Neural cell (in vitro differentiated cells): Measurements from ENCODE around the gene MBD5. TPM values are rescaled to one million over a fixed set of nuclear protein-coding genes. Genes with fewer than 3 reads are reported as not detected.

ENCODE experiments used
- H2AFZ ChIP-seq: fragments of 200-600, 300-800 bp; sonication (generic), shearing (Covaris generic); 2 replicates; pipeline ENCODE4 v1.6.0; 2014; ENCODE audit warnings: low read depth, mild to moderate bottlenecking, antibody characterized with exemption, low read length, moderate library complexity
- H3F3A ChIP-seq: fragments of 200-600 bp; shearing (Covaris generic); 2 replicates; pipeline ENCODE4 v1.6.1; 2016; ENCODE audit warnings: mild to moderate bottlenecking, moderate library complexity, mixed read lengths, antibody characterized with exemption, low read length; ENCODE audit not compliant: insufficient read depth, poor library complexity, severe bottlenecking
- H3K27ac ChIP-seq: fragments of 200-600, 300-800 bp; sonication (generic), shearing (Covaris generic); 2 replicates; pipeline ENCODE4 v1.5.1; 2014; ENCODE audit warnings: mild to moderate bottlenecking, low read length, moderate library complexity
- H3K27me3 ChIP-seq: fragments of 300-800, 200-600 bp; sonication (generic), shearing (Covaris generic); 2 replicates; pipeline ENCODE4 v1.6.0; 2014; ENCODE audit warnings: mild to moderate bottlenecking, low read depth, low read length, moderate library complexity; ENCODE audit not compliant: insufficient read depth
- H3K36me3 ChIP-seq: fragments of 300-800, 200-600 bp; sonication (generic), shearing (Covaris generic); 2 replicates; pipeline ENCODE4 v1.5.1; 2014; ENCODE audit warnings: mild to moderate bottlenecking, antibody characterized with exemption, low read length, moderate library complexity; ENCODE audit not compliant: insufficient read depth
- H3K4me2 ChIP-seq: fragments of 300-800, 200-600 bp; sonication (generic), shearing (Covaris generic); 2 replicates; pipeline ENCODE4 v1.6.0; 2014; ENCODE audit warnings: mild to moderate bottlenecking, low read length
- H3K4me3 ChIP-seq: fragments of 300-800, 200-600 bp; sonication (generic), shearing (Covaris generic); 2 replicates; pipeline ENCODE4 v1.5.1; 2014; ENCODE audit warnings: mild to moderate bottlenecking, low read length, moderate library complexity
- H3K79me2 ChIP-seq: fragments of 200-600 bp; shearing (Covaris generic); replicated peaks from 2 replicates; pipeline ENCODE4 v1.6.0; 2014; ENCODE audit warnings: mild to moderate bottlenecking, low read length, moderate library complexity; ENCODE audit not compliant: insufficient read depth
- H3K9ac ChIP-seq: fragments of 300-800, 200-600 bp; sonication (generic), shearing (Covaris generic); 2 replicates; pipeline ENCODE4 v1.6.1; 2016; ENCODE audit warnings: mild to moderate bottlenecking, low read length, mixed read lengths
- H3K9me2 ChIP-seq: fragments of 200-600 bp; shearing (Covaris generic); 2 replicates; pipeline ENCODE4 v1.6.1; 2016; ENCODE audit warnings: mild to moderate bottlenecking, low read length, mixed read lengths; ENCODE audit not compliant: insufficient read depth
- H3K9me3 ChIP-seq: fragments of 200-600, 300-800 bp; sonication (generic), shearing (Covaris generic); 2 replicates; pipeline ENCODE4 v1.6.1; 2016; ENCODE audit warnings: mild to moderate bottlenecking, mixed run types, low read length, moderate library complexity, mixed read lengths
- H4K20me1 ChIP-seq: fragments of 200-600 bp; shearing (Covaris generic); 2 replicates; pipeline ENCODE4 v1.6.1; 2016; ENCODE audit warnings: mild to moderate bottlenecking, mixed run types; ENCODE audit not compliant: insufficient read depth
- EP300 ChIP-seq: fragments of 450-650 bp; conservative IDR thresholded peaks from 2 replicates; pipeline ENCODE4 v1.6.1; 2014; ENCODE audit warnings: antibody characterized with exemption, mild to moderate bottlenecking, moderate library complexity; ENCODE audit not compliant: poor library complexity, severe bottlenecking
- EZH2 ChIP-seq: fragments of 200-600, 300-800 bp; shearing (Covaris generic), sonication (generic); IDR thresholded peaks from 2 replicates; pipeline ENCODE4 v1.6.1; 2014; ENCODE audit warnings: antibody characterized with exemption, low read length, borderline replicate concordance, mild to moderate bottlenecking; ENCODE audit not compliant: insufficient read depth, poor library complexity, severe bottlenecking
- MXI1 ChIP-seq: fragments of 450-650 bp; conservative IDR thresholded peaks from 2 replicates; pipeline ENCODE4 v1.6.1; 2014; ENCODE audit warnings: antibody characterized with exemption, mild to moderate bottlenecking; ENCODE audit not compliant: poor library complexity, severe bottlenecking
- POLR2AphosphoS5 ChIP-seq: IDR thresholded peaks from 2 replicates; pipeline ENCODE4 v1.6.1; 2012
- RAD21 ChIP-seq: fragments of 450-650 bp; conservative IDR thresholded peaks from 2 replicates; pipeline ENCODE4 v1.6.1; 2014; ENCODE audit warnings: antibody characterized with exemption, mild to moderate bottlenecking, moderate library complexity
- SMC3 ChIP-seq: fragments of 450-650 bp; conservative IDR thresholded peaks from 2 replicates; pipeline ENCODE4 v1.6.1; 2014; ENCODE audit warnings: antibody characterized with exemption, mild to moderate bottlenecking, moderate library complexity; ENCODE audit not compliant: poor library complexity
- TAF1 ChIP-seq: IDR thresholded peaks from 2 replicates; pipeline ENCODE4 v1.6.1; 2012; ENCODE audit warnings: low read depth
- polyA plus RNA-seq: library from polyadenylated mRNA; depleted of rRNA; stranded (reverse); fragments of >200 nt; gene quantifications from 2 replicates; pipeline ENCODE4 v1.2.3, GENCODE V29; 2014
- TF ChIP-seq, protein P1 (sequence below): fragments of 450-650 bp; IDR thresholded peaks from 2 replicates; pipeline ENCODE4 v1.5.1; 2014; ENCODE audit warnings: antibody characterized with exemption, mild to moderate bottlenecking, moderate library complexity; ENCODE audit not compliant: poor library complexity, severe bottlenecking
- TF ChIP-seq, protein P2 (sequence below): IDR thresholded peaks from 2 replicates; pipeline ENCODE4 v1.6.1; 2012; ENCODE audit warnings: borderline replicate concordance

The MBD5 gene
- polyA plus RNA-seq, 1 donor from 2014 or later = 9.7 TPM

DNA sequence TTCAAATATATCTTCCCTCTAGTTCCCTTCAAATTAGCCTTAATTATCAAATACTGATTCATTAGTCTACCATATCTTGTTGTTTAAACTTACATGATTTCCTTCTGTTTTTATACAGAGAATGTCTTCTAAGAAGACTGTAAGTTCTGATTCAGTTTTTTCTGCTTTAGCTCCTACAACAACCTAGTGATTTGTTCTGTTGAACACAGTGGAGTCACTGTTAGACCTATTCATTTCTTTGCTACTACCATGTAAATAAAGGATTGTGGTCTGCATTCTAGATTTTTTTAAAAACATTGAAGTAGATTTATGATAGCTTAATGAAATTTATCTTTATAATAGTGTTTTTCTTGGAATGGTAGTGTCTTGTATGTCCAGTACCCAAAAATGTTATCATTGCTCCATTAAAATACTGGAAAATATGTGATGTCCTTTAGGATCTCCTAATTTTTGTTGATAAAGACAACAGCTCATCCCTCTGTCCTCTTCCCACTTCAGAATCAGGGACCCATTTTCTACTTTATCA is 146.4 kb downstream of the MBD5 start:
- Histone ChIP-seq H3K4me2 (no peak overlapping the region), H3K4me3 (no peak overlapping the region), H3K79me2 (peaks cover 14% of the 10 kb centered on the region), H3F3A (no peaks in the 10 kb centered on the region), H4K20me1 (no peaks in the 10 kb centered on the region), H3K27me3 (no peaks in the 10 kb centered on the region), H3K36me3 (no peaks in the 10 kb centered on the region), H3K9me3 (no peaks in the 10 kb centered on the region), H3K9ac (no peak overlapping the region), H3K27ac (no peak overlapping the region), H3K9me2 (no peaks in the 10 kb centered on the region), H2AFZ (no peak overlapping the region)
- TF ChIP-seq RAD21 = no peak
- TF ChIP-seq, protein P1, sequence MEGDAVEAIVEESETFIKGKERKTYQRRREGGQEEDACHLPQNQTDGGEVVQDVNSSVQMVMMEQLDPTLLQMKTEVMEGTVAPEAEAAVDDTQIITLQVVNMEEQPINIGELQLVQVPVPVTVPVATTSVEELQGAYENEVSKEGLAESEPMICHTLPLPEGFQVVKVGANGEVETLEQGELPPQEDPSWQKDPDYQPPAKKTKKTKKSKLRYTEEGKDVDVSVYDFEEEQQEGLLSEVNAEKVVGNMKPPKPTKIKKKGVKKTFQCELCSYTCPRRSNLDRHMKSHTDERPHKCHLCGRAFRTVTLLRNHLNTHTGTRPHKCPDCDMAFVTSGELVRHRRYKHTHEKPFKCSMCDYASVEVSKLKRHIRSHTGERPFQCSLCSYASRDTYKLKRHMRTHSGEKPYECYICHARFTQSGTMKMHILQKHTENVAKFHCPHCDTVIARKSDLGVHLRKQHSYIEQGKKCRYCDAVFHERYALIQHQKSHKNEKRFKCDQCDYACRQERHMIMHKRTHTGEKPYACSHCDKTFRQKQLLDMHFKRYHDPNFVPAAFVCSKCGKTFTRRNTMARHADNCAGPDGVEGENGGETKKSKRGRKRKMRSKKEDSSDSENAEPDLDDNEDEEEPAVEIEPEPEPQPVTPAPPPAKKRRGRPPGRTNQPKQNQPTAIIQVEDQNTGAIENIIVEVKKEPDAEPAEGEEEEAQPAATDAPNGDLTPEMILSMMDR = no peak
- no peak for TF ChIP-seq EP300
- no peak for TF ChIP-seq TAF1
- no peak for TF ChIP-seq EZH2
- TF ChIP-seq, protein P2, sequence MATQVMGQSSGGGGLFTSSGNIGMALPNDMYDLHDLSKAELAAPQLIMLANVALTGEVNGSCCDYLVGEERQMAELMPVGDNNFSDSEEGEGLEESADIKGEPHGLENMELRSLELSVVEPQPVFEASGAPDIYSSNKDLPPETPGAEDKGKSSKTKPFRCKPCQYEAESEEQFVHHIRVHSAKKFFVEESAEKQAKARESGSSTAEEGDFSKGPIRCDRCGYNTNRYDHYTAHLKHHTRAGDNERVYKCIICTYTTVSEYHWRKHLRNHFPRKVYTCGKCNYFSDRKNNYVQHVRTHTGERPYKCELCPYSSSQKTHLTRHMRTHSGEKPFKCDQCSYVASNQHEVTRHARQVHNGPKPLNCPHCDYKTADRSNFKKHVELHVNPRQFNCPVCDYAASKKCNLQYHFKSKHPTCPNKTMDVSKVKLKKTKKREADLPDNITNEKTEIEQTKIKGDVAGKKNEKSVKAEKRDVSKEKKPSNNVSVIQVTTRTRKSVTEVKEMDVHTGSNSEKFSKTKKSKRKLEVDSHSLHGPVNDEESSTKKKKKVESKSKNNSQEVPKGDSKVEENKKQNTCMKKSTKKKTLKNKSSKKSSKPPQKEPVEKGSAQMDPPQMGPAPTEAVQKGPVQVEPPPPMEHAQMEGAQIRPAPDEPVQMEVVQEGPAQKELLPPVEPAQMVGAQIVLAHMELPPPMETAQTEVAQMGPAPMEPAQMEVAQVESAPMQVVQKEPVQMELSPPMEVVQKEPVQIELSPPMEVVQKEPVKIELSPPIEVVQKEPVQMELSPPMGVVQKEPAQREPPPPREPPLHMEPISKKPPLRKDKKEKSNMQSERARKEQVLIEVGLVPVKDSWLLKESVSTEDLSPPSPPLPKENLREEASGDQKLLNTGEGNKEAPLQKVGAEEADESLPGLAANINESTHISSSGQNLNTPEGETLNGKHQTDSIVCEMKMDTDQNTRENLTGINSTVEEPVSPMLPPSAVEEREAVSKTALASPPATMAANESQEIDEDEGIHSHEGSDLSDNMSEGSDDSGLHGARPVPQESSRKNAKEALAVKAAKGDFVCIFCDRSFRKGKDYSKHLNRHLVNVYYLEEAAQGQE = no peak
- TF ChIP-seq SMC3 = no peak
- no peak for TF ChIP-seq MXI1
- TF ChIP-seq POLR2AphosphoS5 = no peak

DNA sequence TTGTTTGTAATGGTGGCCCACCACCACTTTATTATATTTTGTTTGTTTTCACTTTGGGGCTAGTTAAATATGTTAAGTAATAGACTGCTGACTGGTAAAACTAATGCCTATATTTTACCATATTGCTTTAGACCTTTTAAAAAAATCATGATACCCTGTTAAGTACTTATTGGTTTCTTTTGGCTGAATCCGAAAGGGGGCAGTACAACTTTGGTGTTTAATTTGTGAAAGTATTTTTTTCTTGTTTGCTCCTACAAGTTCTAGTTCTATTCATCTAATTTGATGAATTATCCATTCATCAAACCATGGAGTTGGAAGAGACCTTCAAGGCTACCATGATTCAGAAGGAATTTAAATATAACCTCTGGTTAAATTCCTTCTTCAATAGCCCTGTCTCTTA is 147.0 kb downstream of the MBD5 start:
- H3K9ac ChIP-seq = no peak overlapping the region
- no peaks in the 10 kb centered on the region for H3K9me2 ChIP-seq
- TF ChIP-seq MXI1 = no peak
- TF ChIP-seq, protein P2 = no peak
- no peak for TF ChIP-seq RAD21
- TF ChIP-seq SMC3 = no peak
- no peak for TF ChIP-seq POLR2AphosphoS5
- TF ChIP-seq, protein P1 = no peak
- TF ChIP-seq EP300 = no peak
- TF ChIP-seq TAF1 = no peak
- no peak for TF ChIP-seq EZH2
- H3F3A ChIP-seq = no peaks in the 10 kb centered on the region
- H2AFZ ChIP-seq = no peak overlapping the region
- no peaks in the 10 kb centered on the region for H3K27me3 ChIP-seq
- H3K9me3 ChIP-seq = no peaks in the 10 kb centered on the region
- H3K36me3 ChIP-seq = no peaks in the 10 kb centered on the region
- peaks cover 13% of the 10 kb centered on the region for H3K79me2 ChIP-seq
- no peak overlapping the region for H3K4me2 ChIP-seq
- no peak overlapping the region for H3K27ac ChIP-seq
- no peak overlapping the region for H3K4me3 ChIP-seq
- no peaks in the 10 kb centered on the region for H4K20me1 ChIP-seq
